ENCODE measurements around the gene IL3RA.
"Not testable (repeated sequence)": the region's sequence is repeated elsewhere in the genome, so short reads cannot be mapped to it uniquely, and the experiment has no call there.

GRCh38 chrX:1332433-1332832 lies 4.2 kb upstream of the IL3RA start:
- TF ChIP-seq, protein P1, sequence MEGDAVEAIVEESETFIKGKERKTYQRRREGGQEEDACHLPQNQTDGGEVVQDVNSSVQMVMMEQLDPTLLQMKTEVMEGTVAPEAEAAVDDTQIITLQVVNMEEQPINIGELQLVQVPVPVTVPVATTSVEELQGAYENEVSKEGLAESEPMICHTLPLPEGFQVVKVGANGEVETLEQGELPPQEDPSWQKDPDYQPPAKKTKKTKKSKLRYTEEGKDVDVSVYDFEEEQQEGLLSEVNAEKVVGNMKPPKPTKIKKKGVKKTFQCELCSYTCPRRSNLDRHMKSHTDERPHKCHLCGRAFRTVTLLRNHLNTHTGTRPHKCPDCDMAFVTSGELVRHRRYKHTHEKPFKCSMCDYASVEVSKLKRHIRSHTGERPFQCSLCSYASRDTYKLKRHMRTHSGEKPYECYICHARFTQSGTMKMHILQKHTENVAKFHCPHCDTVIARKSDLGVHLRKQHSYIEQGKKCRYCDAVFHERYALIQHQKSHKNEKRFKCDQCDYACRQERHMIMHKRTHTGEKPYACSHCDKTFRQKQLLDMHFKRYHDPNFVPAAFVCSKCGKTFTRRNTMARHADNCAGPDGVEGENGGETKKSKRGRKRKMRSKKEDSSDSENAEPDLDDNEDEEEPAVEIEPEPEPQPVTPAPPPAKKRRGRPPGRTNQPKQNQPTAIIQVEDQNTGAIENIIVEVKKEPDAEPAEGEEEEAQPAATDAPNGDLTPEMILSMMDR (IDR thresholded peaks at IDR 0.05): not testable (repeated sequence)
- TF ChIP-seq POLR2A (IDR thresholded peaks at IDR 0.05; ENCODE audit: low read depth): not testable (repeated sequence)
